ENCODE results near the gene TIGD6.
A peak's percentile ranks its signal among the peaks of the same experiment; 100 is the strongest.
"Not testable (repeated sequence)": the region's sequence is repeated elsewhere in the genome, so short reads cannot be mapped to it uniquely, and the experiment has no call there.

Gene TIGD6

DNA sequence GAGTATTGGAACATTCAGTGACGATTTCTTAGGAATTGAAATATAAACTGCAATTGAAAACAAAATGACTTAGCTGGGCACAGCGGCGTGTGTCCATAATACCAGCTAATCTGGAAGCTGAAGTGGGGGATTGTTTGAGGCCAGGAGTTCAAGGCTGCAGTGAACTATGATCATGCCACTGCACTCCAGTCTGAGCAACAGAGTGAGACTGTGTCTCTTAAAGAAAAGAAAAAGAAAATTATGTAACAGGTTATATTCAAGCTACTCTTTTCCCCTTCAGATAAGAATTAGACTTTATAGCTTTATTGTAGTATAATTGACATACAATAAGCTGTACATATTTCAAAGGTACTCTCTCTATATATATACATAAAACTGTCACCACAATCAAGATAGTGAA, 33.5 kb downstream of the TIGD6 start:
- no peak for DNase-seq

DNA sequence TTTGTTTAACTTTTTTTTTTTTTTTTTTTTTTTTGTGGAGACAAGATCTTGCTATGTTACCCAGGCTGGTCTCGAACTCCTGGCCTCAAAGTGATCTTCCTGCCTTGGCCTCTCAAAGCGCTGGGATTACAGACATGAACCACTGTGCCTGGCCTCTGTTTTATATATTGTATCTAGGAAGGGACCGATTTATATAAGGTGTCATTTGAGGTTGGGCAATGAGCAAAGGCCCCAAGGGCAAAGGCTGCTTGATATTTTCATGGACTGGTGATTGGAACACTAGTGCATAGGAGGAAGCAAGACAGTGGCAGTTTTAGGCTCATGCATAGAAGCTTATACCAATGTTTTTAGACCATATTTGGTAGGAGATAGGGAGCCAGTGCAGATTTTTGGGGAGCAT, 36.7 kb downstream of the TIGD6 start:
- DNase-seq, result no peak

DNA sequence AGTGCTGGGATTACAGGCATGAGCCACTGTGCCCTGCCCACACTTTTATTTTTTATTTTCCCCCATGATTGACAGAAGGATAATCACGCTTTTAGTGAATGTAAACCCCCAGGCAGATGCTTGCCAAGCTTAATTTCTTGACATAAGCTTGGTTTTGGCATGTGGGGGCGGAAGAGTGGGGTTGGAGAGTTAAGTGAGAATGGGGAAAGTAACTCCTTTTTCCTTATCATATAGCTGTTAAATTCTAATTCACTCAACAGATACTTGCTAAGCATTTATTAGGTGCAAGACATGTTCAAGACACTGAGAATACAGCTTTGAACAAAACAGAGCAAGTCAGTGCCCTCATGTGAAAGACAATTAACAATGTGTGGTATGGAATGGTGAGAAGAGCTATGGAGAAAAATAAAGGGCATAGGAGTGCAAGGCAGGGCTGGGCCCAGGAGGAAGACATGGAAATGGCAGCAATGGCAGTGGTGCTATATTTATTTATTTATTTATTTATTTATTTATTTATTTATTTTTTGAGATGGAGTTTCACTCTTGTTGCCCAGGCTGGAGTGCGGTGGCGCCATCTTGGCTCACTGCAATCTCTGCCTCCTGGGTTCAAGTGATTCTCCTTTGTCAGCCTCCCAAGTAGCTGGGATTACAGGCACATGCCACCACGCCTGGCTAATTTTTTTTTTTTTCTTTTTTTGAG, 37.7 kb downstream of the TIGD6 start:
- no peak for DNase-seq

DNA sequence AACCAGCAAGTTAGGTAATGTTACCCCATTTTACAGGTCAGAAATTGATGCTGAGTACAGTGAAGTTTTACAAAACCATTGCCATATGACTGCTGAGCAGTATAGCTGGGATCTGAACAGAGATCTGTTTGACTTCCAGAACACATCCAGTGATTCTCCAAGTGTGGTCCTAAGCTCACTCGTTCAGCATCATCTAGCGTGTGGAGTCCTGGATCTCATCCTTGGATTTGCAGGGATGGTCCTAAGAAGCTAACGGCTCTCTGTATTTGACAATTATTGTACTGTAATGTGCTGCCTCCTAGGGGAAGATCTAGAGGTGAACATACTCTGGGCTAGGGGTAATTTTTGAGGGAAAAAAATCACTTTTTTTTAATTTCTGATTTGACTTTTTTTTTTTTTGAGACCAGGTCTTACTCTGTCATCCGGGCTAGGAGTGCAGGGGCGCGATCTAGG, 38.5 kb downstream of the TIGD6 start:
- no peak for DNase-seq

DNA sequence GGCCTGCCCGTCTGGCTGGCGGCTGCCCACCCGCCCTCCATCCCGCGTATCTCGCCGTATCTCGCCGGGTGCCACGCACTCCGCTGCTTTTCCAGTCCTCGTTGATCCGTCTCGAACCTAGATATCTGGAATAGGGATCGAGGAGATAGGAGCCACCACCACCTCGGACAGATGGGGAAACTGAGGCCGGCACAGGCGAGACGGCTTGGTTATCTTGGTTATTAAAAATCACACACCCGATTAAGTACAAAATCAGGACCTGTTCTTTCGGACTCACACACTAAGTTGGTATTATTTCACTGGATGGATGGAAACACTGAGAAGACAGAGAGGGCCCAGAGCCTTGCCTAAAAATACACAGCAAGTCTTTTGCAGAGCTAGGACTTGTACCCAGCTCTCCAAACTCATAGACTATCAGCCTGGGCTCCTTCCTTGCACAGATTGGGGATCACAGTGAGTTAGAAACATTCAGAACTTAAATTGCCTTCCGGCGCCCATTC, 39.2 kb downstream of the TIGD6 start:
- DNase-seq, result no peak

DNA sequence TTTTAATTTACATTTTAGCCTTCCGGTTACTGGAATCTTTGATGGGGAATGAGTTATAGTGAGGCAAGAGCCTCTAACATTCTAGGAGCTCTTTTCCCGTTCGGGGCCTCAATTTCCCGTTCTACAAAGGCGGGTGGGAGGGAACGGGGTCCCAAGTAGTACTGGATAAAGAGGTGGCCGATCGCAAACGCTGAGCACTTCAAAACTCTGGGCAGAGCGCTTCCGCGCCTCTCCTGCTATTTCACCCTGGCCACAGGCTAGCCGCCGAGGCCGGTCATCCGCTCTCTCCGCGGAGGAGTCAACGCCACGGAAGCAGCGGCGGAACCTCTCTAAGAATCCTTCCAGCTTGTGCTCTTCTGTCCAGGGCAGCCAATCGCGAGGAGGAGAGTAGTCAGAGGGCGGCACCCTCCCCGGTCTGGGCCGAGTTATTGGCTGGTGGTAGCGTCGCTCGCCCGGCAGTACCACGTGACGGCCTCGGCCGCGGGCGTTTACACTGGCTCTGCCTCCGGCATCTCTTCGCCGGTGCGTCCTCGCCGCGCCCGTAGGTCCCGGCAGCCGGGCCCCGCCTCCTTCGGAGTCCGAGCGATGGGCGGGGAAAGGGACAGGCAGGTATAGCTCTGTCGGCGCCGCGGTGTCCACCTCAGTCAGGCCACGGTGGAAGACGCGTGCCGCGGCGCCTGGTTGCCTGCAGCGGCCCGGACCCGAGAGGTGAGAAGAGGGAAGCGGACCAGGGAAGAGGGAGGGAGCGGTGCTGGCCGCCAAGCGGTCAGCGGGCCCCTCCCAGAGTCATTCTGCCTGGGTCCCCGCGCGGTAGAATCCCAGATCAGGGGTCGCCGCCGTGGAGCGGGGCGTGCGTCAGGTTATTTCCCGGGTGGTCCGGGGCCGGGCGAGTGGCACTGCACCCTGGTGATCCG, 39.9 kb downstream of the TIGD6 start, which contains the start of gene SLC26A2:
TSS of gene SLC26A2 (plus strand) at position 487 of the 914 bp plus-strand sequence. CDS start 16,895 bp downstream, outside the sequence.
- DNase-seq, result peak; percentile 96

DNA sequence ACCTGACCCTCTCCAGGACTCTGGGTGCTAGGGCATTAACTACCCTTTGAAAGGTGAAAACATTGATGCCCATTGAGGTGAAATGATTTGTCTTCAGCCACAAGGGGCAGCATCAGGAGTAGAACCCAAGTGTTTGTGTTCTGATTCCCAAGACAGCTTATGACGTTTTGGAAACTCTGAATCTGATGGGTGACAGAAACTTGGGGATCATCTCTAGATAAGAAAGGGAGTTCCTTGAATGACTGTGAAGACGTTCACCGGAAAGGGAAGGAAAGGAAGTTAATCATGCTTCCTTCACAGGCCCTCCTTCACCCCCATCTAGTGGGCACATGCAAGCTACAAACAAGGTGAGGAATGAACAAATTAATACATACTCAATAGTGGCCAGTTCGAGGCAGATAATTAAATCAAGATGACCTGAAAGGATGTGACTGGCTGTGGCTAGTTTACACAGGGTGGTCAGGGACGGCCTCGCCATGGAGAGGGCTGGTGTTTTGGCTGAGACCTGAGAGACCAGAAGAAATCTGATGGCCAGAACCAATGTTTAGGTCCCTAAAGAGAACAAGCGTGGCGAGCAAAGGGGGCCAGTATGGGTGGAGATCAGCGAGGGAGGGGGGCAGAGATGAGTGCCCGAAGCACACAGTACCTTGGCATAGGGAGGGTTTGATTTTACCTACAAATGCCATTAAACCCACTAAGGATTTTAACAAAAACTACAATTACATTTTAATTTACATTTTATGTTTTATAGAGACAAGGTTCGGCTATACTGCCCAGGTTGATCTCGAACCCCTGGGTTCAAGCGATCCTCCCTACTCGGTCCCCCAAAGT, 40.8 kb downstream of the TIGD6 start:
- peak; percentile 48 for DNase-seq

DNA sequence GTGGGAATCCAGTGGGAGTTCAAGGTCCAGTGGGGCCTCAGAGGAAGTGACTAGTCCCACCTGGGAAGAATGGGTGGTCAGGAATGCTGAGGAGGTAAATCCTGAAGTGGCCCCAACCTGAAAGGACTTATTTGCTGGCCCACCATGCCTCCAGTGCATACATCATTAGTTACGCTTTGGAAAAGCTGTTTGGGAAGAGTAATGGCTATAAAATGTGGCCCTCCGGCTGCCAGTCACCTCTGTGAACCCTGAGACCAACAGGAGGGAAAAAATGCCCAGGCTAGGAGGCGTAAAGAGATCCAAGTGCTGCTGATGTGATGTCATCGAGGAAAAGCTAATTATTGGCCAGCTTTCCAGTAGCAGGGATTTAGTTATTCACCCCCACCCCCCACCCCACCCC, 42.6 kb downstream of the TIGD6 start:
- DNase-seq, result no peak

DNA sequence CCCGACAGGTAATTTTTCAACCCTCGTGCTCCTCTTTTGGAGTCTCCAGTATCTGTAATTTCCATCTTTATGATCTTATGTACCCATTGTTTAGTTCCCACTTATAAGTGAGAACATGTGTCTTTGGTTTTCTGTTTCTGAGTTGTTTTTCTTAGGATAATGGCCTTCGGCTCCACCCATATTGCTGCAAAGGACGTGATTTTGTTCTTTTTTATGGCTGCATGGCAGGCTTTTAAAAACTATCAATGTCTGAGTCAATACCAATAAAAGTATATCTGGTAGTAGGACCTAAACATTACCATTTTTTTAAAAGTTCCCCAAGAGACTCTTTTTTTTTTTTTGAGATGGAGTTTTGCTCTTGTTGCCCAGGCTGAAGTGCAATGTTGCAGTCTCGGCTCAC, 43.8 kb downstream of the TIGD6 start:
- DNase-seq, result no peak

DNA sequence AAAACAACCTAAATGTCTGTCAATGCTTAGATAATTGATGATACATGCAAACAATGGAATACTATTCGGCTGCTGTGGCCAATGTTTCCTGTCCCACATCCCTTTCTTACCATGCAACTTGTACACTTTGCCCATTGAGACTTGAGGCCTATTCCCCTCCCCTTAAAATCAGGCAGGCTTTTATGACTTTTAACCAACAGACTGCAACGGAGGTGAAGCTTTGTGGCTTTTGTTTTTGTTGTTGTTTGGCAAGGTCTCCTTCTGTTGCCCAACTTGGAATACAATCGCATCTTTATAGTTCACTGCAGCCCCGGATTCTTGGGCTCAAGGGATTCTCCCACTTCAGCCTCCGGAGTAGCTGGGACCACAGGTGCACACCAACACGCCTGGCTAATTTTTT, 45.7 kb downstream of the TIGD6 start:
- DNase-seq, result no peak

DNA sequence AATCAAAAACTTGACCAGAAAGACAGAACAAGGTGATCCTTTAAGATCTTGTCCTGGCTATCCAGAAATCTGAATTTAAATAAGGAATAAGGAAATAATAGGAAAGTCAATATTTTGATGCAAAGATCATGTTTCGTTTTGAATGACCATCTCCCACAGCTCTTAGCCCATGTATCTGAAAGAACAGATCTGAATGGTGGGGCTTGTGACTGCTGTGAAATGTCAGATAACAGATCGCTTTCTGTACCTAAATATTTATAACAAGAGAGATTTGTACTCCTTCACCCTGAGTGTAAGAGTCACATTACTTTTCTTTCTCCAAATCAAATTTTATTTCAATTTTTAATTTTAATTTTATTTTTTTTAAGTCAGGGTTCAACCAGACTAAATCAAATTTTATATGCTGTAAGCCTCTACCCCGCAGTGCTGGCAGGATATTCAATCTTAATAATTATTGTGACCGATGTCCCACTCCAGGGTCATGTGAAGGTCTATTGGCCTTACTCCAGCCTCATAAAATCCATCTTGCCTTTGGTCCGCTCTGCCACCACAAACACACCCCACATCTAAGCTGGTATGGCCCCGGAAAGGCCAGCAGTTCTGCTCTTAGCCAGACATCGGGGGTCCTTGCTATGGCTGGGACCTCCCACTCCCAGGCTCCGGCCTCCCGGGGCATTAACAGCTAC, 46.9 kb downstream of the TIGD6 start:
- DNase-seq, result no peak

DNA sequence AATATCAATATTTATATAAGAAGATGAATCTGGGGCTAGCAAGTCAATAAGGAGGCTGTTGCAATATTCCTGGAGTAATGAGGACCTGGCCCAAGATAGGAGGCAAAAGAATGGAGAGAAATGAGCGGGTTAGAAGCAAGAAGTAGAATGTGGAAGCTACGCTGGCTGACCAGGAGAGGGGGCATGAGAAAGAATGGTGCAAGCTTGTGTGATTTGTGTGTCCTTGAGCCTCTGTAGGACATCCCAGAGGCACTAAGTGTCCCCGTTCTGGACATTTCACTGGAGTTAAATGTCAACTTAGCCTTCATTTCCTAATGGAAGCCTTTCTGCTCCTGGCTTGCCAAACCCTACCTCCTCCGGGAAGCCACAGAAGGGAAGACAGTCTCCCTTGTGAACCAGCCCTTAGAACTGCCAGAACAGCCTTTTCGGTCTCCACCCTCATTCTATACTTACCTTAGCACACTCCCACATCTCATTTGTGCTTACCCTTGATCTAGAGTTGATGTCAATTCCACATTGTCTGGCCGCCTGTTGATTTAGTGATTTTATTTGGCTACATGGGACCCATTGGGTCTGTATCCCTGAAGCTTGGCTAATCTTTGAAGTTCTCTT, 49.2 kb downstream of the TIGD6 start:
- DNase-seq, result no peak

DNA sequence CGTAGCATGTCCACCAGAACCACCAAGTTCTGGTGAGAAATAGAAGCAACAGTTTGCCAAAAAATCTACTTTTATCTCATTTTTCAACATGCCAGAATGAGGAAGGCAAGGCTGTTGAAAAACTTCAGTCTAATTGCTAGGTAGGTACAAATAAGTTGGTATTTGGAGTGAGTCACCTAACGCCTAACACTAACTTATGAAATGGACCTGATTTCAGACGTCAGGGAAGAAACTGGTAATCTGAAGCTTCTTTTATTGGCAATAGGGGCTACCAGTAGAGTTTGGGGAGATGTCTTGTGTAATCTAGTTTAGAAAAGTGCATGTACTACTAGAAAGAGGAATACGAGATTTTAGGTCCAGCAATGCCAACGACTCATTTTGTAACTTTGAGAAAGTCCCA, 51.5 kb downstream of the TIGD6 start:
- no peak for DNase-seq

DNA sequence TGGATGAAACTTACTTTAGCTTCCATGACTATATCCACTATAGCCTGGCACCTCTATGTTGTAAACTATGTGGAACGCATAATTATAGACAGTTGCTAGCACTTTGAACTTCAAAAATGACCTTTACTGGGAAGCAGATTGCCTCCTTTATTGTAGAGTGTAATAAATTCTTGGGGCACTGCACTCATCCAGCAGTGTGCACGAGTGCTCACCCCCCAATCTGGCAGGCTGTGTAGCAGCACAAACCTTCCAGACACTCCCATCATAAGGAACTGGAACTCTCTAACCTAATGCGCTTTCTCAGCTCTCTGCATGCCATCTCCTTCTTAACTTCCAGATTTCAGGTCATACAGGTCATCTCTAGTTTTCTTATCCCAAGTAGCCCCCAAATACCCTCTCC, 54.3 kb downstream of the TIGD6 start:
- DNase-seq, result no peak

DNA sequence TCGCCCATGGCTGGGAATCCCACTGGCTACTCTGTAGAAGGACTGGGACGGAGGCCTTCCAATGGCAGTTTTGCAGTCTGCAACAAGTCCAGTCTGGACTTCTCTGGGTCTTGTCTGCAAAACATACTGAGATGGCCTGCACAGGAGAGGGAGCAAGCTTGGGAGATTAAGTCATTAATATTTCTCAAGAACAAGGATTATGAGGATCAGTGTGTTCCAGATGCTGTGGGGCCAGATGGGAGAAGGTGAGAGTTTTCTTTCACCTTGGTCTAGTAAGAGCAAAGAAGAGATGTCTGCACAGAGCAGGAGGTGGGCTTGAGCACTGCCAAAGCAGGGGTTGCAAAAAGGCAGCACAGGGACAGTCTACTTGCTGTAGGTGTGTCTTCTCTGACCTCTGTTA, 55.8 kb downstream of the TIGD6 start, which contains the start of gene PDE6A:
TSS of gene PDE6A (minus strand) at position 128 of the 400 bp plus-strand sequence. CDS start at position 8, 120 bp downstream.
- no peak for DNase-seq

DNA sequence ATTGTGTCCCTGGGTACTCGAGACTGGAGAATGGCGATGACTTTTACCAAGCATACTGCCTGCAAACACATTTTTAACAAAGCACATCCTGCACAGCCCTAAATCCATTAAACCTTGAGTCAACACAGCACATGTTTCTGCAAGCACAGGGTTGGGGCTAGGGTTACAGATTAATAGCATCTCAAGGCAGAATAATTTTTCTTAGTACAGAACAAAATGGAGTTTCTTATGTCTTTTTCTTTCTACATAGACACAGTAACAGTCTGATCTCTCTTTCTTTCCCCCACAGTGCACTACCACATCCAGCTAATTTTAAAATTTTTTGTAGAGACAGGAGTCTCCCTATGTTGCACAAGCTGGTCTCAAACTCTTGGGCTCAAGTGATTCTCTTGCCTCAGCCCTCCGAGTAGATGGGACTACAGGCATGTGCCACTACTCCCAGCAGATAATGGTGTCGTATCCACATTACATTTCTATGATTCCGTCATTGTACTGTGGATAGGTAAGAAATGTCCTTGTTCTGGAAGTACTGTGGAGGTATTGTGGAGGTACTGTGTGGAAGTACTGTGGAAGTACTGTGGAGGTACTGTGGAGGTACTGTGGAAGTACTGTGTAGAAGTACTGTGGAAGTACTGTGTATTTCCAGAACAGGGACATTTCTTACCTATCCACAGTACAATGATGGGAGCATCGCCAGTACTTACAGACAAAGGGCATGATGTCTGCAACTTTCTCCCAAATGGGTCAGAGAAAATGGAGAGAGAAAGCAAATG, 57.1 kb downstream of the TIGD6 start:
- DNase-seq, result not testable (repeated sequence)

Measured in stimulated activated CD4-positive, alpha-beta T cell treated with anti-CD3 and anti-CD28 coated beads, Interleukin-1b, Interleukin-23, amount 100 ng/mL, for 48 hours (primary cell).